ENCODE measurements around the gene INVS. TPM values are rescaled to one million over a fixed set of nuclear protein-coding genes. Genes with fewer than 3 reads are reported as not detected.

The INVS gene
- polyA plus RNA-seq, 3 donors, result 2.9 to 6.7 (median 4.2) TPM

DNA sequence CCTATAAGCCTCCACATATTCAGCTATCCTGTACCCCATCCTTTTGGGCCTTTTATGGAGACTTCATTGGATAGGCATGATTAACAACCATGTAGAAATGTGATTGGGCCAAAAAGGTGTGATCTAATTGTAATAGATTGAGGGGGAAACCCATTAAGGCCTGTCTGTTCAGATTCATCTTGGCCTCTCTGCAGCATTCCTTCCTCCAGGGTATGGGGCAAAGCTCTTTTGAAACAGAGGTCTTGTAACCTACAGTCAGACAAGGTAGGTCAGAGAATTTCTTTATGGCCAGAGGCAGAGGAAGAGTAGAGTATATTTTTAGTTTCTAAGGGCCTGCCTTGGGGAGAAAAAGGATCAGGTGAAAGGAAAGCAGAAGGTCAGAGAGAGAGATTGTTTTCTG is 98.5 kb downstream of the INVS start:
- H3K27me3 ChIP-seq (ENCODE audit: control insufficient read depth in 2 of 2, insufficient read depth in 2 of 2, low read length in 2 of 2), result no peaks in the 10 kb centered on the region
- no peak overlapping the region for H3K27ac Mint-ChIP-seq
- H3K36me3 Mint-ChIP-seq, result peaks cover 2 to 5% of the 10 kb centered on the region in 2 donors

DNA sequence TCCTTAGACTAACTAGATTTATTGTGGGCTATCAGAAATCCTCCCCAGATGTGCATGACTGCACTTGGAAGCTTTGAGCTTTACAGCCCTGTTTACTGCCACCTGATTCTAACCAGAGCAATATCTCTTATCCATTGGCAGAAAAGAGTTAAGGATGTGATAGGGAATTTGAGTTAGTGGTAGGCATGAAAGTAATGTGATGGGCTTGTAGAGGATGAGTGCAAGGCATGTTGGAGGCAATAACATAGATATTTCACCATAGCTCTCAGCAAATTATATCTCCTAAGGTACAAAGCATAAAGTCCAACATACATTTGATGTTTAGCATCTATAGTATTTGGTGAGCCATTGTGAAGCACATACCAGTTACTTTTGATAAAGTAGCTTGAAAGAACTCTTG is 103.8 kb downstream of the INVS start:
- no peak overlapping the region for H3K27ac ChIP-seq (ENCODE audit: low read depth in 1 of 2, low read length in 2 of 2)
- intact Hi-C loops (cut with micrococcal nuclease), result no loop called here
- TF ChIP-seq, protein P1, sequence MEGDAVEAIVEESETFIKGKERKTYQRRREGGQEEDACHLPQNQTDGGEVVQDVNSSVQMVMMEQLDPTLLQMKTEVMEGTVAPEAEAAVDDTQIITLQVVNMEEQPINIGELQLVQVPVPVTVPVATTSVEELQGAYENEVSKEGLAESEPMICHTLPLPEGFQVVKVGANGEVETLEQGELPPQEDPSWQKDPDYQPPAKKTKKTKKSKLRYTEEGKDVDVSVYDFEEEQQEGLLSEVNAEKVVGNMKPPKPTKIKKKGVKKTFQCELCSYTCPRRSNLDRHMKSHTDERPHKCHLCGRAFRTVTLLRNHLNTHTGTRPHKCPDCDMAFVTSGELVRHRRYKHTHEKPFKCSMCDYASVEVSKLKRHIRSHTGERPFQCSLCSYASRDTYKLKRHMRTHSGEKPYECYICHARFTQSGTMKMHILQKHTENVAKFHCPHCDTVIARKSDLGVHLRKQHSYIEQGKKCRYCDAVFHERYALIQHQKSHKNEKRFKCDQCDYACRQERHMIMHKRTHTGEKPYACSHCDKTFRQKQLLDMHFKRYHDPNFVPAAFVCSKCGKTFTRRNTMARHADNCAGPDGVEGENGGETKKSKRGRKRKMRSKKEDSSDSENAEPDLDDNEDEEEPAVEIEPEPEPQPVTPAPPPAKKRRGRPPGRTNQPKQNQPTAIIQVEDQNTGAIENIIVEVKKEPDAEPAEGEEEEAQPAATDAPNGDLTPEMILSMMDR (IDR thresholded peaks at IDR 0.05), result no peak

More for the DNA sequence above, 98.5 kb downstream of the INVS start:
- Histone ChIP-seq H3K36me3 (replicated peaks in 1 of 2; ENCODE audit: control insufficient read depth in 1 of 2, insufficient read depth in 2 of 2, low read length in 2 of 2) (no peaks in the 10 kb centered on the region), H4K20me1 (ENCODE audit: insufficient read depth, low read length) (no peaks in the 10 kb centered on the region), H3K27ac (ENCODE audit: low read depth in 1 of 2, low read length in 2 of 2) (no peak overlapping the region), H3K79me2 (ENCODE audit: insufficient read depth, low read length) (no peaks in the 10 kb centered on the region), H3K4me3 (replicated peaks in 1 of 3; ENCODE audit: low read depth in 2 of 3, low read length in 3 of 3) (no peak overlapping the region), H3K9me3 (replicated peaks in 1 of 2; ENCODE audit: control insufficient read depth in 1 of 2, insufficient read depth in 1 of 2, low read length in 2 of 2) (peaks cover 0 to 3% of the 10 kb centered on the region in 2 donors), H3K4me2 (replicated peaks; ENCODE audit: extremely low read depth, low read length, poor library complexity, severe bottlenecking) (no peak overlapping the region), H3K4me1 (ENCODE audit: control insufficient read depth in 1 of 2, insufficient read depth in 2 of 2, low read length in 2 of 2) (no peaks in the 10 kb centered on the region), H2AFZ (ENCODE audit: insufficient read depth, low read depth, low read length, poor library complexity, severe bottlenecking) (no peak overlapping the region), H3K9ac (ENCODE audit: insufficient read depth, low read length, poor library complexity, severe bottlenecking) (no peak overlapping the region)
- TF ChIP-seq, protein P1 (IDR thresholded peaks at IDR 0.05), result no peak
- H3K27me3 Mint-ChIP-seq (ENCODE audit: low read depth in 3 of 3), result peaks cover 0 to 1% (median 0%) of the 10 kb centered on the region in 3 donors
- H3K4me1 Mint-ChIP-seq, result no peaks in the 10 kb centered on the region
- intact Hi-C loops (cut with micrococcal nuclease), result no loop called here
- peaks cover 0 to 7% (median 3%) of the 10 kb centered on the region in 7 donors for H3K9me3 Mint-ChIP-seq
- no peak for DNase-seq
- H3K4me3 Mint-ChIP-seq, result no peak overlapping the region

More for the DNA sequence above, 103.8 kb downstream of the INVS start:
- Histone ChIP-seq H3K79me2 (ENCODE audit: insufficient read depth, low read length) (no peaks in the 10 kb centered on the region), H3K9ac (ENCODE audit: insufficient read depth, low read length, poor library complexity, severe bottlenecking) (no peak overlapping the region), H3K36me3 (replicated peaks in 1 of 2; ENCODE audit: control insufficient read depth in 1 of 2, insufficient read depth in 2 of 2, low read length in 2 of 2) (no peaks in the 10 kb centered on the region), H3K9me3 (replicated peaks in 1 of 2; ENCODE audit: control insufficient read depth in 1 of 2, insufficient read depth in 1 of 2, low read length in 2 of 2) (no peaks in the 10 kb centered on the region), H4K20me1 (ENCODE audit: insufficient read depth, low read length) (no peaks in the 10 kb centered on the region), H3K4me2 (replicated peaks; ENCODE audit: extremely low read depth, low read length, poor library complexity, severe bottlenecking) (no peak overlapping the region), H3K27me3 (ENCODE audit: control insufficient read depth in 2 of 2, insufficient read depth in 2 of 2, low read length in 2 of 2) (no peaks in the 10 kb centered on the region), H3K4me1 (ENCODE audit: control insufficient read depth in 1 of 2, insufficient read depth in 2 of 2, low read length in 2 of 2) (no peaks in the 10 kb centered on the region), H3K4me3 (replicated peaks in 1 of 3; ENCODE audit: low read depth in 2 of 3, low read length in 3 of 3) (no peak overlapping the region), H2AFZ (ENCODE audit: insufficient read depth, low read depth, low read length, poor library complexity, severe bottlenecking) (no peak overlapping the region)
- Mint-ChIP-seq H3K27me3 (ENCODE audit: low read depth in 3 of 3) (no peaks in the 10 kb centered on the region), H3K9me3 (peaks cover 0 to 7% (median 2%) of the 10 kb centered on the region in 7 donors), H3K4me1 (no peaks in the 10 kb centered on the region), H3K36me3 (no peaks in the 10 kb centered on the region), H3K4me3 (no peak overlapping the region), H3K27ac (no peak overlapping the region)
- DNase-seq, result no peak
